Stomach (tissue), 9 donors: Measurements from ENCODE around the gene ZNF644. TPM values are rescaled to one million over a fixed set of nuclear protein-coding genes. Genes with fewer than 3 reads are reported as not detected.
"Not testable (repeated sequence)": the region's sequence is repeated elsewhere in the genome, so short reads cannot be mapped to it uniquely, and the experiment has no call there.

Experiments used
- DNase-seq, 2 donors: peaks; one replicate each; pipeline versions ENCODE4 v3.0.0 to v3.0.0-alpha.2; 2013 to 2019
- H3K27ac ChIP-seq, 5 donors: fragments of 200-600 bp in 4 of 5; sonication (generic) in 4 of 5; one replicate each; pipeline ENCODE4 v1.5.1; 2013 to 2019; ENCODE audit warnings: mild to moderate bottlenecking in 1 of 5, moderate library complexity in 1 of 5
- H3K27me3 ChIP-seq, 3 donors: fragments of 200-600 bp; sonication (generic); one replicate each; pipeline ENCODE4 v1.5.1; 2017 to 2019; ENCODE audit warnings: mixed run types in 1 of 3
- H3K36me3 ChIP-seq, 4 donors: fragments of 200-600 bp; sonication (generic); 1 replicate in 3 of 4; 2 replicates in 1 of 4; pipeline ENCODE4 v1.5.1; 2016 to 2019
- H3K4me1 ChIP-seq, 4 donors: fragments of 200-600 bp; sonication (generic); one replicate each; pipeline ENCODE4 v1.5.1; 2016 to 2019
- H3K4me3 ChIP-seq, 4 donors: fragments of 200-600 bp; sonication (generic) in 3 of 4; one replicate each; pipeline ENCODE4 v1.5.1; 2016 to 2019; ENCODE audit warnings: mild to moderate bottlenecking in 1 of 4
- H3K9me3 ChIP-seq, 4 donors: fragments of 200-600 bp; sonication (generic); one replicate each; pipeline ENCODE4 v1.5.1; 2016 to 2019
- CTCF ChIP-seq, 7 experiments: fragments of 450-650 bp in 4 of 7; fragments of 200-600 bp in 3 of 7; sonication (generic) in 3 of 7; IDR thresholded peaks; one replicate each; pipeline ENCODE4 v1.5.1; 2016 to 2019; ENCODE audit warnings: antibody characterized with exemption in 7 of 7, control low read depth in 2 of 7, mild to moderate bottlenecking in 1 of 7
- EP300 ChIP-seq: sonication (generic); formaldehyde crosslinking; IDR thresholded peaks from one replicate; pipeline ENCODE4 v1.6.1; 2017; ENCODE audit warnings: antibody characterized with exemption
- POLR2A ChIP-seq, 4 donors: fragments of 450-650 bp; IDR thresholded peaks; one replicate each; pipeline ENCODE4 v1.6.1; 2016; ENCODE audit warnings: antibody characterized with exemption in 4 of 4, control low read depth in 2 of 4, mild to moderate bottlenecking in 1 of 4, moderate library complexity in 1 of 4
- POLR2AphosphoS5 ChIP-seq, 3 donors: sonication (generic); formaldehyde crosslinking; IDR thresholded peaks; one replicate each; pipeline ENCODE4 v1.6.1; 2016; ENCODE audit warnings: antibody characterized with exemption in 3 of 3
- WGBS, 5 donors: extraction: QIAGEN DNeasy Blood & Tissue Kit in 3 of 5; methylation state at CpG; one replicate each; pipeline versions ENCODE4 v1.1.5 to v1.1.7; 2013 to 2018; 5-methylcytosine and 5-hydroxymethylcytosine counted together
- intact Hi-C: fragments of 100-400 bp; cut with DNase I; formaldehyde crosslinking; loops from one replicate; pipeline ENCODE4 v1.15.1; 2023; ENCODE audit warnings: low total_unique reads
- polyA plus RNA-seq, 3 donors: library from polyadenylated mRNA; stranded (reverse); fragments of 200-250 nt; gene quantifications; one replicate each; pipeline ENCODE4 v1.2.3, GENCODE V29; 2013
- total RNA-seq, 5 donors: library from RNA; depleted of rRNA; stranded (reverse); fragments of >200 nt; gene quantifications; one replicate each; pipeline versions ENCODE4 v1.1.0 to v1.2.3, GENCODE V29; 2014 to 2016
- donor health status: healthy with polysubstance abuse.
- donor health status: Bipolar disorder and iron deficiency.
- donor health status: healthy.

The ZNF644 gene
- total and polyA plus RNA-seq, 8 donors = 13.2 to 134 (median 43.5) TPM

- no peaks in the 10 kb centered on the region for H3K9me3 ChIP-seq
- no peaks in the 10 kb centered on the region for H3K27me3 ChIP-seq
- H3K4me1 ChIP-seq = peaks cover 0 to 17% (median 8%) of the 10 kb centered on the region in 4 donors
- H3K36me3 ChIP-seq = peaks cover 0 to 38% (median 27%) of the 10 kb centered on the region in 4 donors
- no peak overlapping the region for H3K27ac ChIP-seq
- intact Hi-C loops = no loop called here
- no peak for DNase-seq
- 73 to 94% (median 79%) methylated on average over 4 of the region's 4 CpGs for WGBS, 5 donors
- TF ChIP-seq POLR2AphosphoS5 (IDR thresholded peaks at IDR 0.05) (no peak), EP300 (no peak), CTCF (IDR thresholded peaks at IDR 0.05) (no peak), POLR2A (IDR thresholded peaks at IDR 0.05) (no peak)
- no peak overlapping the region for H3K4me3 ChIP-seq
Observed at GRCh38 chr1:90936061-90936460, 85.8 kb downstream of the ZNF644 start.

- H3K9me3 ChIP-seq, intact Hi-C loops, H3K36me3 ChIP-seq, H3K27ac ChIP-seq, H3K4me3 ChIP-seq, H3K27me3 ChIP-seq, DNase-seq: not testable (repeated sequence)
- WGBS, 5 donors = 91 to 99% (median 97%) methylated on average over 8 of the region's 8 CpGs
- peaks cover 7 to 53% (median 30%) of the 10 kb centered on the region in 4 donors for H3K4me1 ChIP-seq
Observed at GRCh38 chr1:90928231-90928630, 93.6 kb downstream of the ZNF644 start.

GRCh38 chr1:90927674-90928073, 94.2 kb downstream of the ZNF644 start:
- H3K27me3 ChIP-seq, intact Hi-C loops, H3K27ac ChIP-seq, H3K36me3 ChIP-seq, DNase-seq, H3K4me3 ChIP-seq, H3K9me3 ChIP-seq: not testable (repeated sequence)
- peaks cover 7 to 57% (median 32%) of the 10 kb centered on the region in 4 donors for H3K4me1 ChIP-seq
- WGBS, 5 donors = 94 to 99% (median 97%) methylated on average over 5 of the region's 5 CpGs

- H3K36me3 ChIP-seq = no peaks in the 10 kb centered on the region
- no peak overlapping the region for H3K4me3 ChIP-seq
- H3K27me3 ChIP-seq = no peaks in the 10 kb centered on the region
- no peaks in the 10 kb centered on the region for H3K9me3 ChIP-seq
- no peak for DNase-seq
- no peak overlapping the region for H3K27ac ChIP-seq
- TF ChIP-seq CTCF (IDR thresholded peaks at IDR 0.05) = no peak
- peaks cover 7 to 57% (median 35%) of the 10 kb centered on the region in 4 donors for H3K4me1 ChIP-seq
- intact Hi-C loops = no loop called here
- WGBS, 5 donors = 74 to 79% (median 77%) methylated on average over 3 of the region's 3 CpGs
Observed at GRCh38 chr1:90926971-90927370, 94.9 kb downstream of the ZNF644 start.

- H3K36me3 ChIP-seq = no peaks in the 10 kb centered on the region
- no peak overlapping the region for H3K4me3 ChIP-seq
- 56 to 92% (median 72%) methylated on average over 1 of the region's 1 CpG for WGBS, 5 donors
- intact Hi-C loops = no loop called here
- peaks cover 7 to 59% (median 36%) of the 10 kb centered on the region in 4 donors for H3K4me1 ChIP-seq
- no peaks in the 10 kb centered on the region for H3K27me3 ChIP-seq
- no peak overlapping the region for H3K27ac ChIP-seq
- TF ChIP-seq POLR2A (IDR thresholded peaks at IDR 0.05) (no peak), EP300 (no peak), CTCF (IDR thresholded peaks at IDR 0.05) (no peak), POLR2AphosphoS5 (IDR thresholded peaks at IDR 0.05) (no peak)
- peak in 1 of 2 donors; percentile 10 for DNase-seq
- H3K9me3 ChIP-seq = no peaks in the 10 kb centered on the region
Observed at GRCh38 chr1:90925928-90926869, 95.6 kb downstream of the ZNF644 start.
